AG04449 (cell line): Measurements from ENCODE around the gene ITGB8.

Source experiments
- CTCF ChIA-PET: fragments of 350-600 bp; formaldehyde crosslinking; extraction: SDS; loops from one replicate; lab custom pipeline; 2021; ENCODE audit warnings: antibody characterized with exemption; lab: Yijun Ruan, JAX
- POLR2A ChIA-PET: fragments of 400-600, 350-600 bp; formaldehyde crosslinking; extraction: SDS; loops from one replicate; lab custom pipeline; 2020; ENCODE audit warnings: antibody characterized with exemption, inconsistent platforms; lab: Yijun Ruan, JAX
- DNase-seq: peaks from one replicate; pipeline ENCODE4 v3.0.0-alpha.2; 2010; ENCODE audit warnings: low read depth, low spot score
- H3K4me3 ChIP-seq: 2 replicates; pipeline ENCODE4 v1.5.1; 2011; ENCODE audit warnings: low read depth, mild to moderate bottlenecking, control low read depth, low read length
- TF ChIP-seq, protein P1 (sequence below): IDR thresholded peaks from one replicate; pipeline ENCODE4 v1.5.1; 2011; ENCODE audit warnings: mild to moderate bottlenecking, moderate library complexity, low read length, control low read depth, inconsistent platforms; ENCODE audit not compliant: insufficient read depth; ENCODE audit errors: missing control alignments

ITGB8 gene

DNA sequence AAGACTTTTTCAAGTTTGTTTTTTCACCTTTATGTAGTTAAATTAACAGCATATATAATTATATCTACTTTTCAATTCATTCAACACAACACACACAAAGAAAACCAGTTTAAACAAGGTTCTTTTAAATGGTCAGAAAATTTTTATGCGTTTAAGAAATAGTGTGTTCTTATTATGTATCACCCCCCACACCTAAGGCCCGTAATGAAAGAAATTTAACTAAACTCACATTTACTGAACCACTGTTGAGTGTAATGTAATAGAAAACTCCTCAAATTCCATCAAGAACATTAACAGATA is 19.0 kb upstream of the ITGB8 start:
- H3K4me3 ChIP-seq: no peak overlapping the region
- TF ChIP-seq, protein P1, sequence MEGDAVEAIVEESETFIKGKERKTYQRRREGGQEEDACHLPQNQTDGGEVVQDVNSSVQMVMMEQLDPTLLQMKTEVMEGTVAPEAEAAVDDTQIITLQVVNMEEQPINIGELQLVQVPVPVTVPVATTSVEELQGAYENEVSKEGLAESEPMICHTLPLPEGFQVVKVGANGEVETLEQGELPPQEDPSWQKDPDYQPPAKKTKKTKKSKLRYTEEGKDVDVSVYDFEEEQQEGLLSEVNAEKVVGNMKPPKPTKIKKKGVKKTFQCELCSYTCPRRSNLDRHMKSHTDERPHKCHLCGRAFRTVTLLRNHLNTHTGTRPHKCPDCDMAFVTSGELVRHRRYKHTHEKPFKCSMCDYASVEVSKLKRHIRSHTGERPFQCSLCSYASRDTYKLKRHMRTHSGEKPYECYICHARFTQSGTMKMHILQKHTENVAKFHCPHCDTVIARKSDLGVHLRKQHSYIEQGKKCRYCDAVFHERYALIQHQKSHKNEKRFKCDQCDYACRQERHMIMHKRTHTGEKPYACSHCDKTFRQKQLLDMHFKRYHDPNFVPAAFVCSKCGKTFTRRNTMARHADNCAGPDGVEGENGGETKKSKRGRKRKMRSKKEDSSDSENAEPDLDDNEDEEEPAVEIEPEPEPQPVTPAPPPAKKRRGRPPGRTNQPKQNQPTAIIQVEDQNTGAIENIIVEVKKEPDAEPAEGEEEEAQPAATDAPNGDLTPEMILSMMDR: no peak
- POLR2A ChIA-PET: no interaction called here
- CTCF ChIA-PET: interaction anchor here (0.5 to 3.6 kb wide), 13 partner anchors 9 to 1721 kb away, joined by 3 to 26 read pairs (median 5); no protein-coding TSS in a partner anchor
- DNase-seq: no peak

DNA sequence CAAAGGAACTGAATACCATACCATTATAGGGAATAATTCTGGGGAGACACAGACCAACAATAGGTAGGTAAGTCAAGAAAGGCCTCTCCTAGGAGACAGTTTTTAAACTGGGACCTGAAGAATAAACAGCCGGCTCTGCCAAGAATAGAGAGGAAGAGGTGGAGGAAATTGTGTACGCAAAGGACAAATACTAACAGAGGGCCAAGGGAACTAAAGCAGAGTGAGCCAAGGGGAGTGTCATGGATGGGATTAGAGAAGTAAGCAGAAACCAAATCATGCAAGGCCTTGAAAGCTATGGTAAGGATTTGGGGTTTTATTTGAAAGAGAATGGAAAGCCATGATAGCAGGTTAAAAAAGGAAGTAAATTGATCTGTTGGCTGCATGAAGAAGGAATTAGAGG is 18.1 kb upstream of the ITGB8 start:
- ChIA-PET POLR2A (no interaction called here), CTCF (interaction anchor here (0.6 to 3.6 kb wide), 14 partner anchors 8 to 556 kb away, joined by 3 to 26 read pairs (median 4); partner anchors contain the start of gene ITGB8)
- H3K4me3 ChIP-seq: no peak overlapping the region
- no peak for DNase-seq
- TF ChIP-seq, protein P1: no peak

DNA sequence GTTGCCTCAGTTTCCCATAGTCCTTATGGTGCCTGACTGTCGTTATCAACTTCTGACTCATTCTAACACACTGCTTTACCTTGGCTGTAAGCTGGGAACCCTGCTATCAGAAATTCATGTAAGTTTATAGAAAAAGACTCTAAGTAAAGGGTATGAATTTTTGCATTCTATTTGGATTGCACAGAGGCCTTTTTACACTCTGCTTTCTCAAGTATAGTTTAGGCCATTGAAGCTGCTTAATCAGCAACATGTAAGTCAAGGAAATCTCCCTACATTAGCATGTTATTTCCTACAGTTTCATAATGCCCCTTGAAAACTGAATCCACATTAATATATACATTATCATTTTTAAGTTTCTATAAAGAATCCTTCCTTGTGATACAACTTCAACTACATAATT is 17.1 kb upstream of the ITGB8 start:
- POLR2A ChIA-PET: no interaction called here
- CTCF ChIA-PET: interaction anchor here (0.9 to 2.7 kb wide), 8 partner anchors 8 to 331 kb away, joined by 3 to 12 read pairs (median 3); partner anchors contain the start of gene ITGB8
- DNase-seq: no peak
- TF ChIP-seq, protein P1: no peak
- no peak overlapping the region for H3K4me3 ChIP-seq

DNA sequence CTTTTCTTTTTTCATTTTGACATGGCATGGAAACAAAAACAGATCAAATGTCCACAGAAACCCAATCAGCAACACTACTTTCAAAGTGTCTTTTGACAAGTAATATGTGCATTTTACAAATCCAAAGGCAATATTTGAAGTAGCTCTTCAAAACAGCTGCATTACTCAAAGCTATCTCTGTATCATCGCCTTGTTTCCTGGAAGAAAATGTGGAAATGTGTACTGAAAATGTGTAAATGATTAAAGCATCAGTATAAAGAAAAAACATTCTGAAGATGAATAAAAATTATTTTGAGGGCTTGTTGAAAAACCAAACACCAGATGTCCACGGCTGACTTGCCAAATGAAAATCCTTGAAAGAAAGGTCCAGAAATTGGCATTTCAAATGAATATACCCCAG is 16.5 kb upstream of the ITGB8 start:
- CTCF ChIA-PET: interaction anchor here (1.0 to 2.7 kb wide), 4 partner anchors 13 to 331 kb away, joined by 3 to 10 read pairs (median 4); no protein-coding TSS in a partner anchor
- H3K4me3 ChIP-seq: no peak overlapping the region
- TF ChIP-seq, protein P1: no peak
- DNase-seq: no peak
- POLR2A ChIA-PET: no interaction called here

DNA sequence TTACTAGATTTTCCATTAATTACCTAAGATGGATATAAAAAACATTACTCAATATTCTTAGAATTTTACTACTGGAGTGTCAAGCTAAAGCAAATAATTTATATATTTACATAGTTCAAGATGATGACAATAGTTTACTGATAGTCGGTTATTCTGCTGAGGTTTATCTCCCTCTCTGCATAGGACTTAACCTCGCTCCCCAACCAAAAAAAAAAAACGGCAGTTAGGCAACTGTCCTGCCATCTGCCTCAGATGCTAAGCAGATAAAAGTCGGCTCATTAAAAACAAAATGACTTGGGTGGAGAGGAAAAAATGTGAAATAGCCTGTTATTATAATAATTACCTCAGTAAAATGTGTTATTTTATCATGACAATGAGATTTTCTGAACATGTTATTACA is 14.0 kb upstream of the ITGB8 start:
- no peak overlapping the region for H3K4me3 ChIP-seq
- TF ChIP-seq, protein P1: no peak
- ChIA-PET CTCF (interaction anchor here (1.3 kb wide), 1 partner anchor 335 kb away, joined by 3 read pairs; no protein-coding TSS in a partner anchor), POLR2A (no interaction called here)
- no peak for DNase-seq

DNA sequence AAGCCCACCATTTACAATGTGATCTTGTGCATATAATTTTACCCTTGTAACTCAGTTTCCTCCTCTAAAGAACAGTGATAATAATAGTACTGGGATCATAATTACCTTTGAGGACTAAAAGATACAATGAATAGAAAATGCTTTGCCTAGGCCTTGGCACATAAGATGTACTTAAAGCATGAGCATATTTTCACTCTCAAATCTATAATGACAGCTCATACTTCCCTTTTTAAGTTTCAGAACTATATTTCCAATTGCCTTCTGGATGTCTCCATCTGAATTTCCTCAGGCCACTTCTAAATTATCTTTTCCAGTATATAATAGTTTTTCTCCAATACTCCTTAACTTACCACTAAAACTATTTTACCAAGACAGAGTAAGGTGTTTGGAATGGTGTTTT is 13.3 kb upstream of the ITGB8 start:
- ChIA-PET POLR2A (no interaction called here), CTCF (no interaction called here)
- no peak for DNase-seq
- TF ChIP-seq, protein P1: no peak
- H3K4me3 ChIP-seq: no peak overlapping the region
